Fibroblast of the aortic adventitia (primary cell): ENCODE measurements around the gene STPG2. TPM values are rescaled to one million over a fixed set of nuclear protein-coding genes. Genes with fewer than 3 reads are reported as not detected.

Source experiments
- DNase-seq: peaks from one replicate; pipeline ENCODE4 v3.0.0-alpha.2; 2010; ENCODE audit warnings: low read depth
- H3K4me3 ChIP-seq: 2 replicates; pipeline ENCODE4 v1.5.1; 2011; ENCODE audit warnings: low read depth, mild to moderate bottlenecking, control low read depth, low read length, moderate library complexity
- CTCF ChIP-seq: IDR thresholded peaks from 2 replicates; pipeline ENCODE4 v1.5.1; 2011; ENCODE audit warnings: mild to moderate bottlenecking, low read length, control low read depth, inconsistent platforms; ENCODE audit not compliant: insufficient read depth
- total RNA-seq: library from RNA; depleted of rRNA; stranded (reverse); fragments of >200 nt; gene quantifications from 2 replicates; pipeline ENCODE4 v1.2.3, GENCODE V29; 2012; ENCODE audit warnings: low replicate concordance

Gene STPG2
- total RNA-seq, 1 donor: 0.18 TPM

- no peak for DNase-seq
- H3K4me3 ChIP-seq: no peak overlapping the region
- TF ChIP-seq CTCF: no peak
Observed at GRCh38 chr4:97984545-97985131, 158.6 kb downstream of the STPG2 start.

GRCh38 chr4:97978791-97979488 lies 164.3 kb downstream of the STPG2 start:
- TF ChIP-seq CTCF: no peak
- no peak overlapping the region for H3K4me3 ChIP-seq
- DNase-seq: no peak

- H3K4me3 ChIP-seq: no peak overlapping the region
- no peak for DNase-seq
- TF ChIP-seq CTCF: no peak
Observed at GRCh38 chr4:97953171-97953941, 189.9 kb downstream of the STPG2 start.

- DNase-seq: no peak
- H3K4me3 ChIP-seq: no peak overlapping the region
- TF ChIP-seq CTCF: no peak
Observed at GRCh38 chr4:97952763-97953162, 190.5 kb downstream of the STPG2 start.

GRCh38 chr4:97950836-97951235 lies 192.4 kb downstream of the STPG2 start:
- no peak for TF ChIP-seq CTCF
- no peak for DNase-seq
- no peak overlapping the region for H3K4me3 ChIP-seq

- H3K4me3 ChIP-seq: no peak overlapping the region
- no peak for DNase-seq
- no peak for TF ChIP-seq CTCF
Observed at GRCh38 chr4:97942951-97943350, 200.3 kb downstream of the STPG2 start.
